ENCODE results near the gene RSBN1. TPM values are rescaled to one million over a fixed set of nuclear protein-coding genes. Genes with fewer than 3 reads are reported as not detected.
"Not testable (repeated sequence)": the region's sequence is repeated elsewhere in the genome, so short reads cannot be mapped to it uniquely, and the experiment has no call there.

Gene RSBN1
- 6.8 and 11.3 TPM in 2 replicates for total RNA-seq

DNA sequence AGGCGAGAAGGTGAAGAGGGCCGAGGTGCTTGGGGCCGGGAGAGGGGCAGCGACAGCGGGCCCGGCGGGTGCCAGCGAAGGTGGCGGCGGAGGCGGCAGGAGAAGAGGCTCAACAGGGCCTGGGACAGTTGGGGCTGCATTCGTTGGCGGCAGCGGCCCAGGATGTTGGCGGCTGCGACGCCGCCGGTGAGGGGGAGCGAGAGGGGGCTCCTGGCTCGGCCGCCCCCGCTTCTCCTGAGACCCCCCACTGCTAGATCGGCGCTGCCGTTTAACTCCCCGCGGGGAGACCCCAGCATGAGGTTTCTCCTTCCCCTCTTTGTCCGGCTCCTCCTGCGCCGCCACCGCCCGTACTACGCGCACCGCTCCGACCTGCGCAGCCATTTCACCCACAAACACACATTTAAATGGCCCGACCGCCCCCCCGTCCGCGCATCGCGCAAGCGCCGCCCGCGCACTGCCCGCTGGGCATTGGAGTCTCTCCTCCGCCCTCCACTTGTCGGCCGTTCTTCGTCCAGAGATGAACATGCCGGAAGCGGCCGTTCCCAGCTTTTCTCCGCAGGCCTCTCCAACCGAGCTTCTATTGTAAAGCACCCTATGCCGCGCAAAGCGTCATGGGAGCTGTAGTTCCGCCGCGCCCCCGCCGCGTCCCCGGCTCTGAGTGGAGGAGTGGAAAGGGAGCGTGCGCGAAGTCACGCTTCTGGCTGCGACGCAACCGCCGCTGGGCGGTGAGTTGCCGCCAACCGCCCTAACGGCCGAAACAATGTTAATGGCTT is at the start of gene RSBN1:
RSBN1 (minus strand) TSS at position 589 of the 773 bp plus-strand sequence; CDS start at position 525, 64 bp downstream.
- peak; percentile 88 for DNase-seq (ENCODE audit: extremely low read depth, low read depth, low spot score)

- no peak for DNase-seq (ENCODE audit: extremely low read depth, low read depth, low spot score)
Observed at GRCh38 chr1:113861641-113862040, 49.4 kb upstream of the RSBN1 start.

- DNase-seq (ENCODE audit: extremely low read depth, low read depth, low spot score): peak; percentile 52
Observed at GRCh38 chr1:113860891-113861290, 48.6 kb upstream of the RSBN1 start.

GRCh38 chr1:113859478-113860175 is 47.4 kb upstream of the RSBN1 start:
- no peak for DNase-seq (ENCODE audit: extremely low read depth, low read depth, low spot score)

GRCh38 chr1:113858982-113859381 is 46.7 kb upstream of the RSBN1 start:
- DNase-seq (ENCODE audit: extremely low read depth, low read depth, low spot score): no peak

GRCh38 chr1:113858418-113858817 is 46.1 kb upstream of the RSBN1 start:
- DNase-seq (ENCODE audit: extremely low read depth, low read depth, low spot score): no peak

- no peak for DNase-seq (ENCODE audit: extremely low read depth, low read depth, low spot score)
Observed at GRCh38 chr1:113857776-113858175, 45.5 kb upstream of the RSBN1 start.

DNA sequence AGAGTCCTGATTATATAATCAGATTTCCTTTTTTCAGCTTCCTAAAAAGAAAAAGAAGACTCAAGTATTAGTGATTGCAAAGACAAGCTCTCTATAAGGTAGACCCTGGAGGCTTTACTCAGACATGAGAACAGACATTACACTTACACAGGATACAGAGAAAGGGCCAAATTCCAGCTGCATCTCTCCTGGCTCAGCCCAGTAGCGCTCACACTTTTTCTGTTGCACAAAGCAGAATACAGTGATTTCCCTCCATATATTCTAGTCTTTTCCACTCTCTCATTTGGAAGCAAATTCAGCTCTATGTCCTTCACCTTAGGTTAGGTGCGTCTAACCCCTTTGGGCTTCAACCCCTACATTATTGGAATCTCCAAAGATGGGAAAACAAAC is 44.1 kb upstream of the RSBN1 start:
- no peak for DNase-seq (ENCODE audit: extremely low read depth, low read depth, low spot score)

- no peak for DNase-seq (ENCODE audit: extremely low read depth, low read depth, low spot score)
Observed at GRCh38 chr1:113855630-113856400, 43.5 kb upstream of the RSBN1 start.

DNA sequence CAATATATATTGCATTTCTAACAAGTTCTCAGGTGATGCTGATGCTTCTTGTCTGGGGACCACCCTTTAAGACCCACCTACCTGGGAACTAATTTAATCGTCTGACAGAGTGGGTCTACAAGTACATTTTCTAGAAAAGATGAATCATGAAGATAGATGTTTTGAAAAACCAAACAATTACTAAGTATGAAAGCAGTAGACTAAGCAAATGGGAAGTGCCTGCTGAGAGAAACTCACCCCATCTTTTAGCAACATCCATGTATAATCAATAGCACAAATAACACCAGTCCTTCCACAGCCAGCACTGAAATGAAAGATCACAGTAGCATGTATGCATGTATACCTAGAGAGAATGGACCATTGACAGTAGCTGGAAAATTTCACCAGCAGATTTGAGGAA is 42.0 kb upstream of the RSBN1 start:
- DNase-seq (ENCODE audit: extremely low read depth, low read depth, low spot score): no peak

DNA sequence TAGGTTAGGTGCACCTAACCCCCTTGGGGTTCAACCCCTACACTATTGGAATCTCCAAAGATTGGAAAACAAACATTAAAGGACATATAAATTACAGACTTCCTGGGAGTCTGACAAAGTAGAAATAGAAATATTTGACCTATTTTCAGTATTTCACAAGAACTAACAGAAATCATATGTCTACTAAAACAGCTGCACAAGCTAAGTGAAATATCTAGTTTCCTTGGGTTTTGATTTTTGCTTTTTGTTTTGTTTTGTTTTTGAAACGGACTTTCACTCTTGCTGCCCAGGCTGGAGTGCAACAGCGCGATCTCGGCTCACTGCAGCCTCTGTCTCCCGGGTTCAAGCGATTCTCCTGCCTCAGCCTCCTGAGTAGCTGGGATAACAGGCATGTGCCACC is 40.4 kb upstream of the RSBN1 start:
- not testable (repeated sequence) for DNase-seq (ENCODE audit: extremely low read depth, low read depth, low spot score)

- no peak for DNase-seq (ENCODE audit: extremely low read depth, low read depth, low spot score)
Observed at GRCh38 chr1:113850127-113850796, 38.0 kb upstream of the RSBN1 start.

GRCh38 chr1:113849072-113849471 is 36.8 kb upstream of the RSBN1 start:
- no peak for DNase-seq (ENCODE audit: extremely low read depth, low read depth, low spot score)

DNA sequence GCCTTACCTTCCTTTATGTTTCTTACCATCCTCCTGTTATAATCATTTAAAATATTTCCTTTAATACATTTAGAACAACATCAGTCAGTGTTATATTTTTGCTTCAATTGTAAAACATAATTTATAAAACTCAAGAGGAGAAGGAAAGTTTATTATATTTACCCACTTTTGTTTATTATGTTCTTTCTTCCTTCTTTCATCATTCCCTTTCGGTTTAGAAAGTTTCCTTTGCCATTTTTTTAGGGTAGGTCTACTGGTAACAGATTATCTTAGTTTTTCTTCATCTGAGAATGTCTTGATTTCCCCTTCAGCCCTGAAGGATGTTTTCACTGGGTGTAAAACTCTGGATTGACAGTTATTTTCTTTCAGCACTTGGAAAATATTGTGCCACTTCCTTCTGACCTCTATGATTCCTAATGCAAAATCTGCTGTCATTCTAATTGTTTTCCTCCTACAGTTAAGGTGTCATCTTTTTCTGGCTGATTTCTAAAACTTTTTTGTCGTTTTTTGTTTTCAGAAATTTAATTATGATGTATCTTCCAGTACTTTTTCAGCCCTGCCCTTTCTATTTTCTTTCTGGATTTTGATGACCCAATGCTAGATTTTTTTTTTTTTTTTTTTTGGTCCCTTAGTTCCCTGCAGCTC is 34.2 kb upstream of the RSBN1 start:
- no peak for DNase-seq (ENCODE audit: extremely low read depth, low read depth, low spot score)

- DNase-seq (ENCODE audit: extremely low read depth, low read depth, low spot score): no peak
Observed at GRCh38 chr1:113836534-113836933, 24.3 kb upstream of the RSBN1 start.

- DNase-seq (ENCODE audit: extremely low read depth, low read depth, low spot score): peak; percentile 47
Observed at GRCh38 chr1:113835686-113836290, 23.5 kb upstream of the RSBN1 start.

DNA sequence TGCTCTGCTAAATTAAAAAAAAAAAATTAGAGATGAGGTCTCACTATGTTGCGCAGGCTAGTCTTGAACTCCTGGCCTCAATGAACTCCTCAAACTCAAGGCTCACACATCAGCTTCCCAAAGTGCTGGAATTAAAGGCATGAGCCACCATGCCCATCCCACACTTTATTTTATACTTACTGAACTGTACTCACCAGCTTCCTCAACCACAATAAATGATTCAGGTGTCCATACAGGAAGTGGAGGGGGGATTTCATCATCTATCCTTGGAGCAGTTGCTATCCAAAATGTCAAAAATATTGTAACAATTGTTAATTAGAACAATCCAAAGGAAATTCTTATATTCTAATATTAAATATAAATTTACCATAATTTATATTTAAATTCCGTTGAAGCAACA is 22.4 kb upstream of the RSBN1 start:
- no peak for DNase-seq (ENCODE audit: extremely low read depth, low read depth, low spot score)

GRCh38 chr1:113830039-113830438 is 17.8 kb upstream of the RSBN1 start:
- no peak for DNase-seq (ENCODE audit: extremely low read depth, low read depth, low spot score)

DNA sequence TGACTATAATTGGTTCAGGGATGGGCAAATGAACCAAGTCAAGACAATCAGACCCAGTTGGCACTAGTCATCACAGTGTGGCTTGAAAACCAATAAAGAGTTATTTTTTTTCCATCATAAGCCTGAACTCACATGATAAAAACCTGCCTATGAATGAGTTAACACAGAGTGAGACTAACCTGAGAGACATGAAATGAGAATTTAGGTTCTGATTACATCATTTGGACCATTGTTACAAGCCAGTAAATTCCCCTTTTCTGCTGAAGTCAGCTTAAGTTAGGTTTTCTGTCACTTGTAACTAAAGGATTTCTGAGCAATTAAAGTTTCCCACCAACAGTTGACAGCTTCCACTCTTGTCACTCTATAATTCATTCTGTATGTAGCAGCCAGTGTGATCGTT is 9.6 kb upstream of the RSBN1 start:
- DNase-seq (ENCODE audit: extremely low read depth, low read depth, low spot score): no peak

DNA sequence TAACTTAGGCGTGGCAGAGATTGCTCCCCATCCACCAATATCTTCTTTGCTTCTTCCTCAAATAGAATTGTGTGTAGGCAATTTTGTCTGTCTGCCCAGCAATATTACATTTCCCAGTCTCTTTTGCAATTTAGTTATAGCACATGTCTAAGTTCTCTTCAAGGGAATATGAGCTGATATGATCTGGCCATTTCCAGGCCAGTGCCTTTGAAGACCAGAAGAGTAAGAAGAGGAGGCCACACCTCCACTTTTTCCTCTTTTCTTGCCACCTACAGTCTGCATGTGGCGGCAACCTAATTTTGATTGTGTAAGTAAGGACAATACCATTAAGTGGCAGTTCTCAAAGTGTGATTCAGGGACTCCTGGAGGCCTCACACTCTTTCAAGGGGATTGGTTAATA is 6.3 kb upstream of the RSBN1 start:
- no peak for DNase-seq (ENCODE audit: extremely low read depth, low read depth, low spot score)

Measured in glomerular endothelial cell (primary cell).